ENCODE measurements around the gene SSRP1.

SSRP1 gene

DNA sequence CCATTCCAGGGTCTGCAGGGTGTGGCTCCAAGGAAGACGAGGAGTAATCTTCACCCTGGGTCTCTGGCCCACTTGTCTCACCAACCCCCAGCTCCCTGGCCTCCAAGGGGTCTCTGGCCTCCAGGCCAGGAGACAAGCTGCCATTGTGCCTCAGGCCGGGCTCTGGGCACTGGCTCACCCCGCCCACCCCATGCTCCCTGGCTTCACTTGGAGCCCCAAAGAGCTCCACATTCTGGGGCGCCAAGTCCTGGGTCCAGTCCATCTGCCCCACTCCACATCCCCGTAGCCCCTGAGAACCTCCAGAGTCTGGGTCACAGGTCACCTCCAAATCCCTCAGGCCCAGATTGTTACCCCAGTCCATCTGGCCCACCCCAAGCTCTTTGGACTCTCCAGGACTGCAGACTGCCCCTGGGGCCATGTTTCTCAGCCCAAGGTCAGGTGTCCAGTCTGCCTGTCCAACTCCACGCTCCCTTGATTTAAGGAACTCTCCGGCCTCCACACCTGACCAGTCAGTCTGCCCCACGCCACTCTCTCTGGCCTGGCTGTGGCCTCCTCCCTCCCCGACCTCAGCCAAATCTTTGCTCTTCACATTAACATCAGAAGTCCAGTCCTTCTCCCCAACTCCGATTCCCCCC lies 27.1 kb downstream of the SSRP1 start:
- H3K36me3 ChIP-seq (ENCODE audit: insufficient read depth, low read length) = peaks cover 22% of the 10 kb centered on the region

DNA sequence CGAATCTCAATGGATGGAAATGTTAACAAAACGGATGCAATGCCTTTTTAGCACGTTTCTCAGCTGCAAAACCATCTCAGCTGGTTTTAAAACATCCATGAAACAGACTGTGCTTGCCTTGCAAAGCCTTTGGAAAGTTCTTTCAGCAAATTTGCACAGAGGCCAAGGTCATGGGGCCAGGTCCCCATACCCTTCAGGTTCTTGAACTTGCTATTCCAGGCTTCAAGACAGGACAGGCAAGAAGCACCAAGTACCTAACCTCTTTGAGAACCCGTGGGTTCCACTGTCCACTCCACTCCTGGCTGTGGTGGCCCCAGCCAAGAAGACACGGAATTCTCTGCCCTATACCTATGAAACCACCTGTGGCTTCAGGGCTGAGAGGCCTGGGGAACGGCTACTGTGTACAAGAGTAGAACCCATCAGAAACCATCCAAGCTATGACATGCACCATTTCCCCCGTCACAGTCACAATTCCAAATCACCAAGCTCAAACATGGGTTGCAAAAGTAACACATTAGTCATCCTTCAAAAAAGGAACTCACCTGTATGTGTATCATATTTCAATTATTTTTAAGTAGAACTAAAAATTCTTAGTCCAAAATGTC lies 27.9 kb downstream of the SSRP1 start:
- TF ChIP-seq EZH2 (IDR thresholded peaks at IDR 0.05; ENCODE audit: borderline replicate concordance, low read depth, low read length, severe bottlenecking) = no peak
- TF ChIP-seq, protein P1, sequence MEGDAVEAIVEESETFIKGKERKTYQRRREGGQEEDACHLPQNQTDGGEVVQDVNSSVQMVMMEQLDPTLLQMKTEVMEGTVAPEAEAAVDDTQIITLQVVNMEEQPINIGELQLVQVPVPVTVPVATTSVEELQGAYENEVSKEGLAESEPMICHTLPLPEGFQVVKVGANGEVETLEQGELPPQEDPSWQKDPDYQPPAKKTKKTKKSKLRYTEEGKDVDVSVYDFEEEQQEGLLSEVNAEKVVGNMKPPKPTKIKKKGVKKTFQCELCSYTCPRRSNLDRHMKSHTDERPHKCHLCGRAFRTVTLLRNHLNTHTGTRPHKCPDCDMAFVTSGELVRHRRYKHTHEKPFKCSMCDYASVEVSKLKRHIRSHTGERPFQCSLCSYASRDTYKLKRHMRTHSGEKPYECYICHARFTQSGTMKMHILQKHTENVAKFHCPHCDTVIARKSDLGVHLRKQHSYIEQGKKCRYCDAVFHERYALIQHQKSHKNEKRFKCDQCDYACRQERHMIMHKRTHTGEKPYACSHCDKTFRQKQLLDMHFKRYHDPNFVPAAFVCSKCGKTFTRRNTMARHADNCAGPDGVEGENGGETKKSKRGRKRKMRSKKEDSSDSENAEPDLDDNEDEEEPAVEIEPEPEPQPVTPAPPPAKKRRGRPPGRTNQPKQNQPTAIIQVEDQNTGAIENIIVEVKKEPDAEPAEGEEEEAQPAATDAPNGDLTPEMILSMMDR (IDR thresholded peaks at IDR 0.05; ENCODE audit: borderline replicate concordance, extremely low read depth, low read length, poor library complexity, severe bottlenecking) = no peak
- no peak for ATAC-seq (ENCODE audit: insufficient read depth, low read depth)
- no peaks in the 10 kb centered on the region for H3K9me3 ChIP-seq (ENCODE audit: insufficient read depth, low read length, severe bottlenecking)
- H3K9ac ChIP-seq (ENCODE audit: low read depth, low read length) = no peak overlapping the region
- H4K20me1 ChIP-seq (ENCODE audit: insufficient read depth, low read length) = no peaks in the 10 kb centered on the region; the same call in 1 of the 2 replicates
- no peak overlapping the region for H3K4me2 ChIP-seq (ENCODE audit: insufficient read depth, low read length)
- no peak overlapping the region for H3K27ac ChIP-seq (ENCODE audit: low read length)
- no peak overlapping the region for H3K4me3 ChIP-seq (ENCODE audit: low read depth in 1 of 2, low read length in 2 of 2)
- peaks cover 20% of the 10 kb centered on the region for H3K36me3 ChIP-seq (ENCODE audit: insufficient read depth, low read length)
- no peaks in the 10 kb centered on the region for H3K79me2 ChIP-seq (ENCODE audit: insufficient read depth, low read length)
- peaks cover 17% of the 10 kb centered on the region for H3K4me1 ChIP-seq (ENCODE audit: insufficient read depth, low read length)
- no peak overlapping the region for H2AFZ ChIP-seq (ENCODE audit: low read depth, low read length)
- DNase-seq = no peak
- H3K27me3 ChIP-seq (ENCODE audit: insufficient read depth, low read length, poor library complexity) = no peaks in the 10 kb centered on the region

More for the DNA sequence above, 27.1 kb downstream of the SSRP1 start:
- DNase-seq (no peak), ATAC-seq (ENCODE audit: insufficient read depth, low read depth) (no peak)
- no peak overlapping the region for H3K27ac ChIP-seq (ENCODE audit: low read length)
- no peaks in the 10 kb centered on the region for H3K79me2 ChIP-seq (ENCODE audit: insufficient read depth, low read length)
- H3K4me1 ChIP-seq (ENCODE audit: insufficient read depth, low read length) = peaks cover 17% of the 10 kb centered on the region
- no peaks in the 10 kb centered on the region for H3K9me3 ChIP-seq (ENCODE audit: insufficient read depth, low read length, severe bottlenecking)
- TF ChIP-seq EZH2 (IDR thresholded peaks at IDR 0.05; ENCODE audit: borderline replicate concordance, low read depth, low read length, severe bottlenecking) = no peak
- TF ChIP-seq, protein P1 (IDR thresholded peaks at IDR 0.05; ENCODE audit: borderline replicate concordance, extremely low read depth, low read length, poor library complexity, severe bottlenecking) = no peak
- H2AFZ ChIP-seq (ENCODE audit: low read depth, low read length) = no peak overlapping the region
- no peak overlapping the region for H3K9ac ChIP-seq (ENCODE audit: low read depth, low read length)
- H3K4me3 ChIP-seq (ENCODE audit: low read depth in 1 of 2, low read length in 2 of 2) = no peak overlapping the region
- H3K4me2 ChIP-seq (ENCODE audit: insufficient read depth, low read length) = no peak overlapping the region
- no peaks in the 10 kb centered on the region for H3K27me3 ChIP-seq (ENCODE audit: insufficient read depth, low read length, poor library complexity)
- H4K20me1 ChIP-seq (ENCODE audit: insufficient read depth, low read length) = no peaks in the 10 kb centered on the region; the same call in 1 of the 2 replicates

DNA sequence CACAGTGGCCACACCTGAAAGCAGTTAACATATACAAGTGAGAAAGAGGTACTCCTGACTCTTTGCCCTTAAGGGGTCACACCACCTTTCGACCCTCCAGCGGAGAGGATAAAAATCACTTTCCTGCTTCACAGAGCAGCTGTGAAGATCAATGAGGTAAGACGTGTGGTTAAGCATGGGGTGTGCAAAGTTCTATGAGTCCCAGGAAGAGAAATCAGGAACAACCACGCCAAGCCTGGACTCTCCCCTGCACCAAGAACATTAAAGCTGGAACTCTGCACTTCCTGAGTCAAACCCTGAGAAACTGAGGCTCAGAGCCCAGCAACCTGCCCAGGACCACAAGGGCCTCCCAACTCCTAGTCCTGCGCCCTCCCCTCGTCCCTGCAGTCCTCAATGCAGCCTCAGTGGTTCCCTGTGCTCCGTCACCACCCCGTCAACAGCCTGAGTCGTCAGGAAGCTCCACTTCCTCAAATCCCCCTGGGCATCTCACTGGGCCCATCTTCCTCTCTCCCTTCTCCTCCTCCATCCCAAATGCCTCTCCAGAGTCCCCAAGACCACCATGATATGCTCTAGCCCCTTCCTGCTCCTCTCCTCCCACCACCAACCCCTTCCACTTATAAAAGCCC lies 28.6 kb downstream of the SSRP1 start:
- Histone ChIP-seq H3K27ac (ENCODE audit: low read length) (no peak overlapping the region), H3K4me1 (ENCODE audit: insufficient read depth, low read length) (peaks cover 15% of the 10 kb centered on the region), H3K4me2 (ENCODE audit: insufficient read depth, low read length) (no peak overlapping the region), H3K79me2 (ENCODE audit: insufficient read depth, low read length) (no peaks in the 10 kb centered on the region), H3K9me3 (ENCODE audit: insufficient read depth, low read length, severe bottlenecking) (no peaks in the 10 kb centered on the region), H3K9ac (ENCODE audit: low read depth, low read length) (no peak overlapping the region), H3K36me3 (ENCODE audit: insufficient read depth, low read length) (peaks cover 24% of the 10 kb centered on the region), H3K27me3 (ENCODE audit: insufficient read depth, low read length, poor library complexity) (no peaks in the 10 kb centered on the region), H2AFZ (ENCODE audit: low read depth, low read length) (no peak overlapping the region), H3K4me3 (ENCODE audit: low read depth in 1 of 2, low read length in 2 of 2) (no peak overlapping the region), H4K20me1 (ENCODE audit: insufficient read depth, low read length) (no peaks in the 10 kb centered on the region; the same call in 1 of the 2 replicates)
- DNase-seq = no peak
- TF ChIP-seq, protein P1 (IDR thresholded peaks at IDR 0.05; ENCODE audit: borderline replicate concordance, extremely low read depth, low read length, poor library complexity, severe bottlenecking) = no peak
- no peak for TF ChIP-seq EZH2 (IDR thresholded peaks at IDR 0.05; ENCODE audit: borderline replicate concordance, low read depth, low read length, severe bottlenecking)
- no peak for ATAC-seq (ENCODE audit: insufficient read depth, low read depth)
